Activated naive CD4-positive, alpha-beta T cell treated with anti-CD3 and anti-CD28 coated beads for 36 hours (primary cell): Measurements from ENCODE around the gene L3MBTL4. TPM values are rescaled to one million over a fixed set of nuclear protein-coding genes. Genes with fewer than 3 reads are reported as not detected.

Source experiments
- CTCF ChIA-PET: fragments of 350-600 bp; sonication (Branson Sonifier 250); formaldehyde crosslinking; loops from one replicate; lab custom pipeline; 2021; ENCODE audit warnings: antibody characterized with exemption; lab: Charles Lee
- DNase-seq: peaks from one replicate; pipeline ENCODE4 v3.0.0-alpha.2; 2020
- H3K27ac Mint-ChIP-seq: one replicate; pipeline ENCODE4 v1.8.0; 2021; ENCODE audit warnings: mild to moderate bottlenecking, mixed read lengths
- H3K27me3 Mint-ChIP-seq: one replicate; pipeline ENCODE4 v1.8.0; 2021; ENCODE audit warnings: low read depth, mixed read lengths
- H3K36me3 Mint-ChIP-seq: one replicate; pipeline ENCODE4 v1.8.0; 2021; ENCODE audit warnings: low read depth, mixed read lengths
- H3K4me1 Mint-ChIP-seq: one replicate; pipeline ENCODE4 v1.8.0; 2021; ENCODE audit warnings: low read depth, mixed read lengths
- H3K4me3 Mint-ChIP-seq: one replicate; pipeline ENCODE4 v1.8.0; 2021; ENCODE audit warnings: mild to moderate bottlenecking, moderate library complexity, mixed read lengths
- H3K9me3 Mint-ChIP-seq: one replicate; pipeline ENCODE4 v1.8.0; 2021; ENCODE audit warnings: mixed read lengths
- intact Hi-C: fragments of 100-400 bp; cut with micrococcal nuclease; formaldehyde crosslinking; loops from one replicate; pipeline ENCODE4 v1.15.1; 2023
- total RNA-seq, 2 experiments: library from RNA; stranded (reverse); gene quantifications; one replicate each; pipeline ENCODE4 v1.2.3, GENCODE V29; 2021

L3MBTL4 gene
- total RNA-seq, 2 experiments from 2014 or later: 0.05 to 0.10 TPM

GRCh38 chr18:6373187-6373586 lies 41.5 kb downstream of the L3MBTL4 start:
- DNase-seq: no peak
- CTCF ChIA-PET: no interaction called here
- peaks cover 9% of the 10 kb centered on the region for H3K9me3 Mint-ChIP-seq
- no peak overlapping the region for H3K27ac Mint-ChIP-seq
- no peaks in the 10 kb centered on the region for H3K4me1 Mint-ChIP-seq
- H3K36me3 Mint-ChIP-seq: no peaks in the 10 kb centered on the region
- H3K27me3 Mint-ChIP-seq: no peaks in the 10 kb centered on the region
- no peak overlapping the region for H3K4me3 Mint-ChIP-seq
- intact Hi-C loops: no loop called here

- no peak overlapping the region for H3K4me3 Mint-ChIP-seq
- intact Hi-C loops: no loop called here
- DNase-seq: no peak
- H3K9me3 Mint-ChIP-seq: peaks cover 5% of the 10 kb centered on the region
- no peaks in the 10 kb centered on the region for H3K36me3 Mint-ChIP-seq
- CTCF ChIA-PET: no interaction called here
- no peak overlapping the region for H3K27ac Mint-ChIP-seq
- H3K27me3 Mint-ChIP-seq: no peaks in the 10 kb centered on the region
- no peaks in the 10 kb centered on the region for H3K4me1 Mint-ChIP-seq
These were observed 43.6 kb downstream of the L3MBTL4 start for GRCh38 chr18:6370886-6371635.

GRCh38 chr18:6370410-6370809 lies 44.3 kb downstream of the L3MBTL4 start:
- H3K36me3 Mint-ChIP-seq: no peaks in the 10 kb centered on the region
- DNase-seq: no peak
- H3K9me3 Mint-ChIP-seq: peaks cover 5% of the 10 kb centered on the region
- H3K4me1 Mint-ChIP-seq: no peaks in the 10 kb centered on the region
- no peak overlapping the region for H3K4me3 Mint-ChIP-seq
- H3K27me3 Mint-ChIP-seq: no peaks in the 10 kb centered on the region
- CTCF ChIA-PET: no interaction called here
- no peak overlapping the region for H3K27ac Mint-ChIP-seq
- intact Hi-C loops: no loop called here

- Mint-ChIP-seq H3K4me1 (no peaks in the 10 kb centered on the region), H3K36me3 (no peaks in the 10 kb centered on the region), H3K4me3 (no peak overlapping the region), H3K9me3 (no peaks in the 10 kb centered on the region), H3K27me3 (no peaks in the 10 kb centered on the region), H3K27ac (no peak overlapping the region)
- no peak for DNase-seq
- CTCF ChIA-PET: no interaction called here
- intact Hi-C loops: no loop called here
These were observed 46.7 kb downstream of the L3MBTL4 start for GRCh38 chr18:6368017-6368416.

GRCh38 chr18:6367208-6367607 lies 47.5 kb downstream of the L3MBTL4 start:
- Mint-ChIP-seq H3K36me3 (no peaks in the 10 kb centered on the region), H3K27ac (no peak overlapping the region), H3K9me3 (no peaks in the 10 kb centered on the region), H3K4me1 (no peaks in the 10 kb centered on the region), H3K4me3 (no peak overlapping the region), H3K27me3 (no peaks in the 10 kb centered on the region)
- no peak for DNase-seq
- CTCF ChIA-PET: no interaction called here
- intact Hi-C loops: no loop called here

- no peak for DNase-seq
- no peaks in the 10 kb centered on the region for H3K9me3 Mint-ChIP-seq
- CTCF ChIA-PET: no interaction called here
- H3K4me3 Mint-ChIP-seq: no peak overlapping the region
- H3K4me1 Mint-ChIP-seq: no peaks in the 10 kb centered on the region
- H3K36me3 Mint-ChIP-seq: no peaks in the 10 kb centered on the region
- H3K27me3 Mint-ChIP-seq: no peaks in the 10 kb centered on the region
- H3K27ac Mint-ChIP-seq: no peak overlapping the region
- intact Hi-C loops: no loop called here
These were observed 47.9 kb downstream of the L3MBTL4 start for GRCh38 chr18:6366776-6367175.

- H3K4me3 Mint-ChIP-seq: no peak overlapping the region
- H3K4me1 Mint-ChIP-seq: no peaks in the 10 kb centered on the region
- H3K36me3 Mint-ChIP-seq: no peaks in the 10 kb centered on the region
- no peak overlapping the region for H3K27ac Mint-ChIP-seq
- CTCF ChIA-PET: no interaction called here
- H3K27me3 Mint-ChIP-seq: no peaks in the 10 kb centered on the region
- H3K9me3 Mint-ChIP-seq: no peaks in the 10 kb centered on the region
- intact Hi-C loops: no loop called here
- no peak for DNase-seq
These were observed 49.3 kb downstream of the L3MBTL4 start for GRCh38 chr18:6365385-6365784.

GRCh38 chr18:6363216-6363615 lies 51.5 kb downstream of the L3MBTL4 start:
- Mint-ChIP-seq H3K36me3 (no peaks in the 10 kb centered on the region), H3K4me3 (no peak overlapping the region), H3K27me3 (no peaks in the 10 kb centered on the region), H3K4me1 (no peaks in the 10 kb centered on the region), H3K27ac (no peak overlapping the region), H3K9me3 (no peaks in the 10 kb centered on the region)
- CTCF ChIA-PET: no interaction called here
- DNase-seq: no peak
- intact Hi-C loops: no loop called here

GRCh38 chr18:6362559-6363129 lies 52.1 kb downstream of the L3MBTL4 start:
- CTCF ChIA-PET: no interaction called here
- Mint-ChIP-seq H3K27ac (no peak overlapping the region), H3K4me3 (no peak overlapping the region), H3K36me3 (no peaks in the 10 kb centered on the region), H3K4me1 (no peaks in the 10 kb centered on the region), H3K9me3 (no peaks in the 10 kb centered on the region), H3K27me3 (no peaks in the 10 kb centered on the region)
- intact Hi-C loops: no loop called here
- no peak for DNase-seq

GRCh38 chr18:6357668-6358067 lies 57.0 kb downstream of the L3MBTL4 start:
- no peaks in the 10 kb centered on the region for H3K4me1 Mint-ChIP-seq
- CTCF ChIA-PET: no interaction called here
- H3K27me3 Mint-ChIP-seq: no peaks in the 10 kb centered on the region
- H3K36me3 Mint-ChIP-seq: no peaks in the 10 kb centered on the region
- H3K4me3 Mint-ChIP-seq: no peak overlapping the region
- DNase-seq: no peak
- H3K27ac Mint-ChIP-seq: no peak overlapping the region
- intact Hi-C loops: no loop called here
- H3K9me3 Mint-ChIP-seq: no peaks in the 10 kb centered on the region

- intact Hi-C loops: no loop called here
- Mint-ChIP-seq H3K27me3 (no peaks in the 10 kb centered on the region), H3K4me1 (no peaks in the 10 kb centered on the region), H3K4me3 (no peak overlapping the region), H3K36me3 (no peaks in the 10 kb centered on the region), H3K9me3 (no peaks in the 10 kb centered on the region), H3K27ac (no peak overlapping the region)
- DNase-seq: no peak
- CTCF ChIA-PET: no interaction called here
These were observed 58.7 kb downstream of the L3MBTL4 start for GRCh38 chr18:6355789-6356589.

- Mint-ChIP-seq H3K27me3 (no peaks in the 10 kb centered on the region), H3K4me1 (no peaks in the 10 kb centered on the region), H3K4me3 (no peak overlapping the region), H3K27ac (no peak overlapping the region), H3K9me3 (no peaks in the 10 kb centered on the region), H3K36me3 (no peaks in the 10 kb centered on the region)
- intact Hi-C loops: no loop called here
- CTCF ChIA-PET: no interaction called here
- no peak for DNase-seq
These were observed 62.4 kb downstream of the L3MBTL4 start for GRCh38 chr18:6352275-6352674.

GRCh38 chr18:6342990-6343389 lies 71.7 kb downstream of the L3MBTL4 start:
- Mint-ChIP-seq H3K4me3 (no peak overlapping the region), H3K27me3 (no peaks in the 10 kb centered on the region), H3K4me1 (no peaks in the 10 kb centered on the region), H3K27ac (no peak overlapping the region), H3K36me3 (peaks cover 2% of the 10 kb centered on the region), H3K9me3 (peaks cover 18% of the 10 kb centered on the region)
- DNase-seq: no peak
- CTCF ChIA-PET: no interaction called here
- intact Hi-C loops: no loop called here
